Suprapubic skin (tissue), 4 donors: ENCODE results near the gene CLCA4.
"Not testable (repeated sequence)": the region's sequence is repeated elsewhere in the genome, so short reads cannot be mapped to it uniquely, and the experiment has no call there.

ENCODE experiments used
- EP300 ChIP-seq: sonication (generic); formaldehyde crosslinking; IDR thresholded peaks from one replicate; pipeline ENCODE4 v1.6.1; 2017; ENCODE audit warnings: antibody characterized with exemption
- POLR2A ChIP-seq, 2 donors: fragments of 450-650 bp; IDR thresholded peaks; one replicate each; pipeline ENCODE4 v1.6.1; 2017; ENCODE audit warnings: antibody characterized with exemption in 2 of 2, mild to moderate bottlenecking in 2 of 2, moderate library complexity in 2 of 2
- POLR2AphosphoS5 ChIP-seq, 3 donors: sonication (generic); formaldehyde crosslinking; IDR thresholded peaks; one replicate each; pipeline ENCODE4 v1.6.1; 2017; ENCODE audit warnings: antibody characterized with exemption in 3 of 3
- TF ChIP-seq, protein P1 (sequence below), 2 donors: fragments of 200-600 bp in 1 of 2; fragments of 450-650 bp in 1 of 2; sonication (generic) in 1 of 2; IDR thresholded peaks; one replicate each; pipeline ENCODE4 v1.5.1; 2016 to 2019; ENCODE audit warnings: antibody characterized with exemption in 2 of 2, mild to moderate bottlenecking in 1 of 2, moderate library complexity in 1 of 2

DNA sequence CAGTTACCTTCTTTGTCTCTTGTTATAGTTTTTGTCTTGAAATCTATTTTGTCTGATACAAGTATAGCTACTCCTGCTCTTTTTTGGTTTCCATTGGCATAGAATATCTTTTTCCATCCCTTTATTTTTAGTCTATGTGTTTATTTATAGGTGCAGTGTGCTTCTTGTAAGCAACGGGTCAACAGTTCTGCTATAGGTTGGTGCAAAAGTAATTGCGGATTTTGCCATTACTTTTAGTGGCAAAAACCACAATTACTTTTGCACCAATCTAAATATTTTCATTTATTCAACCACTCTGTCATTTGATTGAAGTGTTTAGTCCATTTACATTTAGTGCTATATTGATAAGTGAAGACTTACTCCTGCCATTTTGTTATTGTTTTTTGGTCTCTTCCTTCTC is 59.2 kb downstream of the CLCA4 start:
- not testable (repeated sequence) for TF ChIP-seq EP300; POLR2AphosphoS5 (IDR thresholded peaks at IDR 0.05); POLR2A (IDR thresholded peaks at IDR 0.05)
- TF ChIP-seq, protein P1, sequence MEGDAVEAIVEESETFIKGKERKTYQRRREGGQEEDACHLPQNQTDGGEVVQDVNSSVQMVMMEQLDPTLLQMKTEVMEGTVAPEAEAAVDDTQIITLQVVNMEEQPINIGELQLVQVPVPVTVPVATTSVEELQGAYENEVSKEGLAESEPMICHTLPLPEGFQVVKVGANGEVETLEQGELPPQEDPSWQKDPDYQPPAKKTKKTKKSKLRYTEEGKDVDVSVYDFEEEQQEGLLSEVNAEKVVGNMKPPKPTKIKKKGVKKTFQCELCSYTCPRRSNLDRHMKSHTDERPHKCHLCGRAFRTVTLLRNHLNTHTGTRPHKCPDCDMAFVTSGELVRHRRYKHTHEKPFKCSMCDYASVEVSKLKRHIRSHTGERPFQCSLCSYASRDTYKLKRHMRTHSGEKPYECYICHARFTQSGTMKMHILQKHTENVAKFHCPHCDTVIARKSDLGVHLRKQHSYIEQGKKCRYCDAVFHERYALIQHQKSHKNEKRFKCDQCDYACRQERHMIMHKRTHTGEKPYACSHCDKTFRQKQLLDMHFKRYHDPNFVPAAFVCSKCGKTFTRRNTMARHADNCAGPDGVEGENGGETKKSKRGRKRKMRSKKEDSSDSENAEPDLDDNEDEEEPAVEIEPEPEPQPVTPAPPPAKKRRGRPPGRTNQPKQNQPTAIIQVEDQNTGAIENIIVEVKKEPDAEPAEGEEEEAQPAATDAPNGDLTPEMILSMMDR (IDR thresholded peaks at IDR 0.05): not testable (repeated sequence)
